Measurements from ENCODE around the gene CRELD2. TPM values are rescaled to one million over a fixed set of nuclear protein-coding genes. Genes with fewer than 3 reads are reported as not detected.
A peak's percentile ranks its signal among the peaks of the same experiment; 100 is the strongest.

The CRELD2 gene
- total and polyA plus RNA-seq, 2 of the 4 experiments (the other 2 are of a cell fraction), result 36.2 to 70.7 TPM

- TF ChIP-seq, protein P1, sequence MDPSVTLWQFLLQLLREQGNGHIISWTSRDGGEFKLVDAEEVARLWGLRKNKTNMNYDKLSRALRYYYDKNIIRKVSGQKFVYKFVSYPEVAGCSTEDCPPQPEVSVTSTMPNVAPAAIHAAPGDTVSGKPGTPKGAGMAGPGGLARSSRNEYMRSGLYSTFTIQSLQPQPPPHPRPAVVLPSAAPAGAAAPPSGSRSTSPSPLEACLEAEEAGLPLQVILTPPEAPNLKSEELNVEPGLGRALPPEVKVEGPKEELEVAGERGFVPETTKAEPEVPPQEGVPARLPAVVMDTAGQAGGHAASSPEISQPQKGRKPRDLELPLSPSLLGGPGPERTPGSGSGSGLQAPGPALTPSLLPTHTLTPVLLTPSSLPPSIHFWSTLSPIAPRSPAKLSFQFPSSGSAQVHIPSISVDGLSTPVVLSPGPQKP (IDR thresholded peaks at IDR 0.05; ENCODE audit: borderline replicate concordance, low read depth, low read length), result no peak
- no peak for TF ChIP-seq RAD21 (IDR thresholded peaks at IDR 0.05; ENCODE audit: low read length)
- TF ChIP-seq CEBPB (IDR thresholded peaks at IDR 0.05; ENCODE audit: low read depth, low read length), result no peak
- TF ChIP-seq POLR2A (IDR thresholded peaks at IDR 0.05; ENCODE audit: low read depth, low read length), result peak; percentile 93
- TF ChIP-seq, protein P2, sequence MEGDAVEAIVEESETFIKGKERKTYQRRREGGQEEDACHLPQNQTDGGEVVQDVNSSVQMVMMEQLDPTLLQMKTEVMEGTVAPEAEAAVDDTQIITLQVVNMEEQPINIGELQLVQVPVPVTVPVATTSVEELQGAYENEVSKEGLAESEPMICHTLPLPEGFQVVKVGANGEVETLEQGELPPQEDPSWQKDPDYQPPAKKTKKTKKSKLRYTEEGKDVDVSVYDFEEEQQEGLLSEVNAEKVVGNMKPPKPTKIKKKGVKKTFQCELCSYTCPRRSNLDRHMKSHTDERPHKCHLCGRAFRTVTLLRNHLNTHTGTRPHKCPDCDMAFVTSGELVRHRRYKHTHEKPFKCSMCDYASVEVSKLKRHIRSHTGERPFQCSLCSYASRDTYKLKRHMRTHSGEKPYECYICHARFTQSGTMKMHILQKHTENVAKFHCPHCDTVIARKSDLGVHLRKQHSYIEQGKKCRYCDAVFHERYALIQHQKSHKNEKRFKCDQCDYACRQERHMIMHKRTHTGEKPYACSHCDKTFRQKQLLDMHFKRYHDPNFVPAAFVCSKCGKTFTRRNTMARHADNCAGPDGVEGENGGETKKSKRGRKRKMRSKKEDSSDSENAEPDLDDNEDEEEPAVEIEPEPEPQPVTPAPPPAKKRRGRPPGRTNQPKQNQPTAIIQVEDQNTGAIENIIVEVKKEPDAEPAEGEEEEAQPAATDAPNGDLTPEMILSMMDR (conservative IDR thresholded peaks at IDR 0.05; ENCODE audit: low read depth, low read length), result peak; percentile 17; the same call in 1 of the 2 replicates
Observed at GRCh38 chr22:49917974-49918910, at the start of gene CRELD2, which contains the start of gene ALG12 (continued).

Data from IMR-90 (cell line).